ENCODE results near the gene ASB18.

ASB18 gene

DNA sequence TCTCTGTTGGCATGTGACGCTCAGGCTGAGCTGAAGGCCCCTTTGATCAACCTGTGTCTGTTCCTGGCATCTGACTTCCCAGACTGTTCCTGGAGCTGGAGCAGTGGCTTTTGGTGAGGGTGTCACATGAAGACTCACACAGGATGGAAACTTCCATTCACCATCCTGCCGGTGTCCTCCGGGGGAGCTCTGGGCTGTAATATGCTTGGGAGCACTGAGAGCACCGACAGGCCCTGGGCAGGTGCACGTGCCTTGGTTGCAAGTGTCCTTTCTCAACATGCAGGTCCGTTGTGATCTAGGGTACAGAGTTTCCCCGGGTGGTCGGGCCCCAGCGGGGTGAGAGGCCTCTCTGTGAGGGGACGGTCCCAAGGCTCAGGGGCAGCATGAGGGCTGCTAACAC, 71.2 kb downstream of the ASB18 start:
- no peak overlapping the region for H3K27ac ChIP-seq
- H3K4me3 ChIP-seq (ENCODE audit: low read depth, low read length), result no peak overlapping the region
- H3K9ac ChIP-seq, result no peak overlapping the region
- no peaks in the 10 kb centered on the region for H3K4me1 ChIP-seq
- no peak overlapping the region for H3K4me2 ChIP-seq (ENCODE audit: low read length)
- no peaks in the 10 kb centered on the region for H3K9me3 ChIP-seq (ENCODE audit: control insufficient read depth, low read length)
- H3K36me3 ChIP-seq (ENCODE audit: control insufficient read depth, insufficient read depth, low read length), result no peaks in the 10 kb centered on the region
- TF ChIP-seq, protein P1, sequence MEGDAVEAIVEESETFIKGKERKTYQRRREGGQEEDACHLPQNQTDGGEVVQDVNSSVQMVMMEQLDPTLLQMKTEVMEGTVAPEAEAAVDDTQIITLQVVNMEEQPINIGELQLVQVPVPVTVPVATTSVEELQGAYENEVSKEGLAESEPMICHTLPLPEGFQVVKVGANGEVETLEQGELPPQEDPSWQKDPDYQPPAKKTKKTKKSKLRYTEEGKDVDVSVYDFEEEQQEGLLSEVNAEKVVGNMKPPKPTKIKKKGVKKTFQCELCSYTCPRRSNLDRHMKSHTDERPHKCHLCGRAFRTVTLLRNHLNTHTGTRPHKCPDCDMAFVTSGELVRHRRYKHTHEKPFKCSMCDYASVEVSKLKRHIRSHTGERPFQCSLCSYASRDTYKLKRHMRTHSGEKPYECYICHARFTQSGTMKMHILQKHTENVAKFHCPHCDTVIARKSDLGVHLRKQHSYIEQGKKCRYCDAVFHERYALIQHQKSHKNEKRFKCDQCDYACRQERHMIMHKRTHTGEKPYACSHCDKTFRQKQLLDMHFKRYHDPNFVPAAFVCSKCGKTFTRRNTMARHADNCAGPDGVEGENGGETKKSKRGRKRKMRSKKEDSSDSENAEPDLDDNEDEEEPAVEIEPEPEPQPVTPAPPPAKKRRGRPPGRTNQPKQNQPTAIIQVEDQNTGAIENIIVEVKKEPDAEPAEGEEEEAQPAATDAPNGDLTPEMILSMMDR (IDR thresholded peaks at IDR 0.05), result no peak
- H3K79me2 ChIP-seq, result no peaks in the 10 kb centered on the region
- H2AFZ ChIP-seq, result no peak overlapping the region
- no peaks in the 10 kb centered on the region for H3K27me3 ChIP-seq (ENCODE audit: control insufficient read depth, insufficient read depth, low read length)

DNA sequence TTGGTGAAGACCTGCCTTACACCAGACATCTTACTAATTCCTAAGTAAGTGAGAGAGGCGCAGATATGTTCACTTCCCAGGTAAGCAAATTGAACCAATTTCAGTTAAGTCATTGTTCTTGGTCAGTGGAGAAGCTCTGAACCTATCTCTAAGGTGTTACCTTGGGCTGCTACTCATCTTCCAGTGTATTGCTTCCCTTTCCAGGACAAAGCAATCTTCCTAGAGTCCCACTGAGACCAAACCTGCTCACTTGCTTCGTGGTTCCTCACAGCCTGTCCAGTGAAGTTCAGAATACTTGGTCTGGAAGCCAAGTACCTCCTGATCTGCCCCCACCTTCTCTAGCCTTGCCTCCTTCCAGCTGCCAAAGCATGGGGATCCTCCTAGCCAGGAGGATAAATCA, 73.5 kb downstream of the ASB18 start:
- no peak overlapping the region for H2AFZ ChIP-seq
- no peaks in the 10 kb centered on the region for H3K27me3 ChIP-seq (ENCODE audit: control insufficient read depth, insufficient read depth, low read length)
- no peak overlapping the region for H3K9ac ChIP-seq
- no peaks in the 10 kb centered on the region for H3K36me3 ChIP-seq (ENCODE audit: control insufficient read depth, insufficient read depth, low read length)
- H3K9me3 ChIP-seq (ENCODE audit: control insufficient read depth, low read length), result no peaks in the 10 kb centered on the region
- no peak overlapping the region for H3K27ac ChIP-seq
- H3K4me3 ChIP-seq (ENCODE audit: low read depth, low read length), result no peak overlapping the region
- H3K4me2 ChIP-seq (ENCODE audit: low read length), result no peak overlapping the region
- TF ChIP-seq, protein P1 (IDR thresholded peaks at IDR 0.05), result no peak
- no peaks in the 10 kb centered on the region for H3K4me1 ChIP-seq
- no peaks in the 10 kb centered on the region for H3K79me2 ChIP-seq

DNA sequence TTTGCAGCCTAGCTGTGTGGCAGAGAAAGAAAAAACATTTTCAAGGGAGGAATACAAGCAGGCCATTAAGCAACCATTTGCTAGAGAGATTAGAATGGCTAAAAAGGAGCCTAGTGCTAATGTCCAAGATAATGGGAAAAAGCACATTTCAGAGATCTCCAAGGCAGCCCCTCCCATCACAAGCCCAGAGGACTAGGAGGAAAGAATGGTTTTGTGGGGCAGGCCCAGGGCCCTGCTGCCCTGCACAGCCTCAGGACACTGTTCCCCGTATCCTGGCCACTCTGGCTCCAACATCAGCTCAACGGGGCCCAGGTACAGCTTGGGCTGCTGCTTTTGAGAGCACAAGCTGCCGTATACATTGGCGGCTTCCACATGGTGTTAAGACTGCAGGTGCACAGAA, 79.5 kb downstream of the ASB18 start:
- H3K9me3 ChIP-seq (ENCODE audit: control insufficient read depth, low read length), result no peaks in the 10 kb centered on the region
- H3K4me2 ChIP-seq (ENCODE audit: low read length), result no peak overlapping the region
- TF ChIP-seq, protein P1 (IDR thresholded peaks at IDR 0.05), result no peak
- no peak overlapping the region for H3K9ac ChIP-seq
- H2AFZ ChIP-seq, result no peak overlapping the region
- peaks cover 5% of the 10 kb centered on the region for H3K27me3 ChIP-seq (ENCODE audit: control insufficient read depth, insufficient read depth, low read length)
- no peak overlapping the region for H3K4me3 ChIP-seq (ENCODE audit: low read depth, low read length)
- no peaks in the 10 kb centered on the region for H3K4me1 ChIP-seq
- H3K27ac ChIP-seq, result no peak overlapping the region
- H3K79me2 ChIP-seq, result no peaks in the 10 kb centered on the region
- no peaks in the 10 kb centered on the region for H3K36me3 ChIP-seq (ENCODE audit: control insufficient read depth, insufficient read depth, low read length)

DNA sequence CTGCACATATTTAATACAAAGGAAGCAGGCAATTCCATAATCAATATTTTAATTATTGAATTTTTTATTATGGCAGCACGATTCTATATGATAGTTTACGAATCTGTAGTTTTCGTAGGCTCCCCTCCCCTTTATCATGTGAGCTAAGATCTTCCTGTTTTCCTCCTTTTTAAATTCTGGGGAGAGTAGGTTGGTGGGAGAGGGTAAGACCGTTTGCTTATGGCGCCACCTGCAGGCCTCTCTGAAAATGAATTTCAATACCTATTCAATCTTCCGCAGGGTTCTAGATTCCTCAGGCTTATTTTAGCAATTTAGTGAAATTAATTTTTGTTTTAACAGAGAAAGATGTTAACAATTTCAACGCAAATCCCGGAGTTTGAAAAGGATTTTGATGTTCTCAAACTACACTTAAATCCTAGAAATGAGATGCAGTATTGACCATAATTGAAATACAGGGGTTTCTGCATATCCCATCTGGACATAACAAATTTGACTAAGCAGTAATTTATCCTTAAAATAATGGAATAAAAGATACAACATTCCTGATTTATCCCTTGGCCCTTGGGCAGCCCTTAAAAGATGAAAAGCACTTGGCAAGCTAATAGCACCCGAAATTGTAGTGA, 83.3 kb downstream of the ASB18 start:
- Histone ChIP-seq H3K4me1 (peaks cover 2% of the 10 kb centered on the region), H3K9ac (no peak overlapping the region), H3K79me2 (no peaks in the 10 kb centered on the region), H3K27me3 (ENCODE audit: control insufficient read depth, insufficient read depth, low read length) (peaks cover 17% of the 10 kb centered on the region), H3K36me3 (ENCODE audit: control insufficient read depth, insufficient read depth, low read length) (no peaks in the 10 kb centered on the region), H3K4me2 (ENCODE audit: low read length) (no peak overlapping the region), H3K4me3 (ENCODE audit: low read depth, low read length) (no peak overlapping the region), H2AFZ (no peak overlapping the region), H3K9me3 (ENCODE audit: control insufficient read depth, low read length) (no peaks in the 10 kb centered on the region), H3K27ac (no peak overlapping the region)
- TF ChIP-seq, protein P1 (IDR thresholded peaks at IDR 0.05), result peak; percentile 36

All from parathyroid adenoma (tissue), 2 donors.